IMR-90 (cell line): ENCODE results near the gene MRPL48. TPM values are rescaled to one million over a fixed set of nuclear protein-coding genes. Genes with fewer than 3 reads are reported as not detected.

Source experiments
- ATAC-seq: fragments of 200-7000 bp; cut with Tn5 transposase; 2 replicates; pipeline ENCODE4 v1.9.1; 2020; ENCODE audit warnings: low read depth, mild to moderate bottlenecking, moderate library complexity
- BruUV-seq: library from RNA; stranded (reverse); fragments of 400-500 nt; replicated peaks from 2 replicates; lab custom pipeline; 2021; lab: Mats Ljungman, UMichigan
- CTCF ChIA-PET: fragments of 300-600 bp; formaldehyde crosslinking; extraction: SDS; loops from one replicate; lab custom pipeline; 2021; ENCODE audit warnings: antibody characterized with exemption; lab: Yijun Ruan, JAX
- POLR2A ChIA-PET: fragments of 300-600 bp; sonication (Branson Sonifier 250); formaldehyde crosslinking; loops from one replicate; lab custom pipeline; 2022; ENCODE audit warnings: antibody characterized with exemption; ENCODE audit not compliant: unreplicated experiment; lab: Charles Lee
- DNase-seq: peaks from one replicate; pipeline ENCODE4 v3.0.0; 2013
- H2AFZ ChIP-seq: replicated peaks from 2 replicates; pipeline ENCODE3; 2013; ENCODE audit warnings: low read length, mild to moderate bottlenecking; ENCODE audit not compliant: poor library complexity
- H2AK5ac ChIP-seq: 2 replicates; pipeline ENCODE4 v1.6.1; 2013; ENCODE audit warnings: low read depth, low read length, inconsistent platforms
- H2AK9ac ChIP-seq: replicated peaks from 2 replicates; pipeline ENCODE3; 2013; ENCODE audit warnings: mild to moderate bottlenecking, low read depth, low read length, moderate library complexity; ENCODE audit not compliant: poor library complexity
- H2BK120ac ChIP-seq: 2 replicates; pipeline ENCODE4 v1.6.1; 2013; ENCODE audit warnings: low read depth, low read length, inconsistent platforms
- H2BK15ac ChIP-seq: 3 replicates; pipeline ENCODE4 v1.6.1; 2013; ENCODE audit warnings: low read depth, low read length, inconsistent platforms
- H2BK20ac ChIP-seq: 2 replicates; pipeline ENCODE4 v1.6.1; 2013; ENCODE audit warnings: low read depth, mild to moderate bottlenecking, inconsistent platforms, low read length, moderate library complexity
- H2BK5ac ChIP-seq: 2 replicates; pipeline ENCODE4 v1.6.1; 2013; ENCODE audit warnings: mild to moderate bottlenecking, low read depth, low read length, inconsistent platforms; ENCODE audit not compliant: poor library complexity, severe bottlenecking
- H3K14ac ChIP-seq: replicated peaks from 2 replicates; pipeline ENCODE4 v1.6.1; 2013; ENCODE audit warnings: low read depth, low read length, inconsistent platforms
- H3K18ac ChIP-seq: 2 replicates; pipeline ENCODE4 v1.6.1; 2013; ENCODE audit warnings: low read depth, low read length, control low read depth
- H3K23ac ChIP-seq: 2 replicates; pipeline ENCODE4 v1.6.1; 2013; ENCODE audit warnings: low read depth, low read length, inconsistent platforms
- H3K27ac ChIP-seq: 2 replicates; pipeline ENCODE4 v1.5.1; 2013; ENCODE audit warnings: mild to moderate bottlenecking, control low read depth, low read length; ENCODE audit not compliant: insufficient read depth
- H3K27me3 ChIP-seq: 2 replicates; pipeline ENCODE4 v1.6.1; 2013; ENCODE audit warnings: low read length; ENCODE audit not compliant: control insufficient read depth, insufficient read depth
- H3K36me3 ChIP-seq: 2 replicates; pipeline ENCODE4 v1.6.1; 2013; ENCODE audit warnings: low read length, mixed read lengths; ENCODE audit not compliant: control insufficient read depth, insufficient read depth
- H3K4ac ChIP-seq: 2 replicates; pipeline ENCODE4 v1.6.1; 2013; ENCODE audit warnings: low read depth, low read length, inconsistent platforms
- H3K4me1 ChIP-seq: 2 replicates; pipeline ENCODE4 v1.6.1; 2013; ENCODE audit warnings: low read length, mixed read lengths; ENCODE audit not compliant: control insufficient read depth, insufficient read depth
- H3K4me2 ChIP-seq: 2 replicates; pipeline ENCODE4 v1.6.1; 2013; ENCODE audit warnings: low read depth, mild to moderate bottlenecking, control low read depth, low read length, moderate library complexity
- H3K4me3 ChIP-seq: 2 replicates; pipeline ENCODE4 v1.5.1; 2013; ENCODE audit warnings: low read depth, mild to moderate bottlenecking, control low read depth, low read length, moderate library complexity; ENCODE audit not compliant: insufficient read depth
- H3K56ac ChIP-seq: 2 replicates; pipeline ENCODE4 v1.6.1; 2013; ENCODE audit warnings: low read length, inconsistent platforms; ENCODE audit not compliant: insufficient read depth; ENCODE audit errors: extremely low read depth
- H3K79me1 ChIP-seq, 2 experiments: 2 replicates each; pipeline ENCODE4 v1.6.1; 2013; ENCODE audit warnings: low read length in 2 of 2, inconsistent platforms in 1 of 2, low read depth in 1 of 2
- H3K9ac ChIP-seq: 2 replicates; pipeline ENCODE4 v1.6.1; 2013; ENCODE audit warnings: low read depth, low read length, control low read depth
- H3K9me1 ChIP-seq: 2 replicates; pipeline ENCODE4 v1.6.1; 2013; ENCODE audit warnings: low read length, inconsistent platforms; ENCODE audit not compliant: insufficient read depth
- H3K9me3 ChIP-seq: 2 replicates; pipeline ENCODE4 v1.6.1; 2013; ENCODE audit warnings: low read length; ENCODE audit not compliant: control insufficient read depth, insufficient read depth
- H4K20me1 ChIP-seq: 2 replicates; pipeline ENCODE4 v1.6.1; 2013; ENCODE audit warnings: low read length, inconsistent platforms; ENCODE audit not compliant: insufficient read depth
- H4K5ac ChIP-seq: 2 replicates; pipeline ENCODE4 v1.6.1; 2013; ENCODE audit warnings: mild to moderate bottlenecking, low read depth, low read length, control low read depth
- H4K8ac ChIP-seq, 2 experiments: 2 replicates each; pipeline ENCODE4 v1.6.1; 2013; ENCODE audit warnings: low read depth in 2 of 2, low read length in 2 of 2, control low read depth in 1 of 2, inconsistent platforms in 1 of 2
- H4K91ac ChIP-seq: 2 replicates; pipeline ENCODE4 v1.6.1; 2013; ENCODE audit warnings: low read depth, low read length, inconsistent platforms; ENCODE audit not compliant: insufficient read depth
- BHLHE40 ChIP-seq: fragments of 150-350 bp; IDR thresholded peaks from 2 replicates; pipeline ENCODE4 v1.6.1; 2016; ENCODE audit warnings: mild to moderate bottlenecking, low read depth, low read length
- CEBPB ChIP-seq: IDR thresholded peaks from 2 replicates; pipeline ENCODE4 v1.6.1; 2012; ENCODE audit warnings: low read depth, low read length, improper control_type of control experiment
- MAFK ChIP-seq: IDR thresholded peaks from 2 replicates; pipeline ENCODE4 v1.6.1; 2012; ENCODE audit warnings: low read depth, low read length, improper control_type of control experiment
- MXI1 ChIP-seq: IDR thresholded peaks from 2 replicates; pipeline ENCODE4 v1.6.1; 2012; ENCODE audit warnings: low read depth, mild to moderate bottlenecking, low read length, moderate library complexity, borderline replicate concordance
- POLR2A ChIP-seq: IDR thresholded peaks from 2 replicates; pipeline ENCODE4 v1.6.1; 2012; ENCODE audit warnings: mild to moderate bottlenecking, low read depth, low read length
- RAD21 ChIP-seq: IDR thresholded peaks from 2 replicates; pipeline ENCODE4 v1.6.1; 2012; ENCODE audit warnings: low read length, improper control_type of control experiment
- RCOR1 ChIP-seq: IDR thresholded peaks from 2 replicates; pipeline ENCODE4 v1.6.1; 2012; ENCODE audit warnings: mild to moderate bottlenecking, low read length, improper control_type of control experiment; ENCODE audit not compliant: insufficient replicate concordance
- RFX5 ChIP-seq: IDR thresholded peaks from 2 replicates; pipeline ENCODE4 v1.8.0; 2012; ENCODE audit warnings: low read depth, mild to moderate bottlenecking, low read length, moderate library complexity
- SMC3 ChIP-seq: fragments of 150-350 bp; IDR thresholded peaks from 2 replicates; pipeline ENCODE4 v1.6.1; 2016; ENCODE audit warnings: low read depth, mild to moderate bottlenecking, antibody characterized with exemption, low read length, moderate library complexity
- WGBS, 2 experiments: methylation state at CpG; one replicate each; pipeline versions ENCODE4 v1.1.5 to v1.1.7; 2013; ENCODE audit warnings: missing lambda C conversion rate in 2 of 2; ENCODE audit not compliant: insufficient read length in 1 of 2; ENCODE audit errors: extremely low coverage in 2 of 2; 5-methylcytosine and 5-hydroxymethylcytosine counted together
- dilution Hi-C: fragments of 300-500 bp; cut with HindIII; formaldehyde crosslinking; loops from one replicate; pipeline ENCODE4 v1.14.3; 2018; ENCODE audit warnings: low sequenced_read_pairs; ENCODE audit not compliant: unreplicated experiment
- in situ Hi-C: fragments of 300-500 bp; cut with MboI; formaldehyde crosslinking; loops from 3 replicates; pipeline ENCODE4 v1.14.3; 2019; ENCODE audit warnings: low sequenced_read_pairs, inconsistent platforms, mixed read lengths
- intact Hi-C: fragments of 100-400 bp; cut with micrococcal nuclease; formaldehyde crosslinking; loops from 2 replicates; pipeline ENCODE4 v1.10.0; 2022
- polyA plus RNA-seq, 3 experiments: library from polyadenylated mRNA; depleted of rRNA; stranded (reverse); fragments of >200 nt; gene quantifications; 2 replicates each; pipeline ENCODE4 v1.2.3, GENCODE V29; 2012; ENCODE audit warnings: low replicate concordance in 1 of 3
- total RNA-seq: library from RNA; depleted of rRNA; stranded (reverse); fragments of >200 nt; gene quantifications from 2 replicates; pipeline ENCODE4 v1.2.3, GENCODE V29; 2012
- TF ChIP-seq, protein P1 (sequence below): conservative IDR thresholded peaks from 2 replicates; pipeline ENCODE4 v1.5.1; 2012; ENCODE audit warnings: mild to moderate bottlenecking, low read depth, low read length, improper control_type of control experiment
- TF ChIP-seq, protein P2 (sequence below): fragments of 150-350 bp; IDR thresholded peaks from 2 replicates; pipeline ENCODE4 v1.6.1; 2016; ENCODE audit warnings: low read depth, mild to moderate bottlenecking, low read length, moderate library complexity, borderline replicate concordance

MRPL48 gene
- total and polyA plus RNA-seq, 2 of the 4 experiments (the other 2 are of a cell fraction): 24.0 to 29.4 TPM

DNA sequence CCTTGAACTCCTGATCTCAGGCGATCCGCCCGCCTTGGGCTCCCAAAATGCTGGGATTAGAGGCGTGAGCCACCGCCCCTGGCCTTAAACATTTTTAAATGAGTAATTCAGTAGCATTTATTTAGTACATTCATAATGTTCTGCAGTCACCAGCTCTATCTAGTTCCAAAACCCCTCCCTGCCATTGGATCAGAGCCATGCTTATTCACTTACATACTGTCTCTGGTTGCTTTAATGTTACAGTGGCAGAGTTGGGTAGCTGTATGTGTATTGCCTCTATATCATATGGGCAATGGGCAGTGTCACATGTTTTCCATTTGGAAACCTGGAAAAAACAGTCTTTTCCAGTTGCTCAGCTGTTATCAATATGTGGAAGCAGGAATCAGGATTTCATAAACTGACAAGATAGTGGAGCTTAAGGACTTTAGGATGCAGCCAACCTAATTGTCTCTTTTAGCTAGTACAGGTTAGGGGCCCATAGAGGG, 78.5 kb downstream of the MRPL48 start:
- in situ Hi-C loops: no loop called here
- Histone ChIP-seq H4K5ac (no peak overlapping the region; the same call in 1 of the 2 replicates), H4K91ac (no peak overlapping the region), H2BK15ac (no peak overlapping the region), H2AK9ac (peak overlapping the region; percentile 1), H2BK120ac (0 out of 2 replicates have a peak overlapping the region, but pooled peaks have one; percentile 0), H3K4ac (no peak overlapping the region), H3K9ac (no peak overlapping the region), H3K27me3 (no peaks in the 10 kb centered on the region), H3K18ac (no peak overlapping the region; the same call in 1 of the 2 replicates), H2BK20ac (peak overlapping the region; percentile 15; the same call in 1 of the 2 replicates), H3K27ac (no peak overlapping the region), H3K36me3 (peaks cover 3% of the 10 kb centered on the region), H3K56ac (no peak overlapping the region), H3K14ac (no peak overlapping the region), H2AK5ac (no peak overlapping the region), H3K4me3 (no peak overlapping the region), H3K9me3 (no peaks in the 10 kb centered on the region), H3K4me1 (peaks cover 5% of the 10 kb centered on the region), H2BK5ac (peak overlapping the region; percentile 55), H3K79me1 (peaks cover 0 to 9% of the 10 kb centered on the region in 2 experiments; a peak in 1 of 4 replicates), H2AFZ (no peak overlapping the region), H3K23ac (no peak overlapping the region), H3K4me2 (peak overlapping the region; percentile 60; the same call in 1 of the 2 replicates), H4K20me1 (peaks cover 9% of the 10 kb centered on the region; the same call in 1 of the 2 replicates), H3K9me1 (peaks cover 11% of the 10 kb centered on the region), H4K8ac (no peak overlapping the region)
- dilution Hi-C loops: no loop called here
- intact Hi-C loops: no loop called here
- BruUV-seq: no TSS peak
- WGBS, 2 experiments: no CpG with 5 or more reads among the region's 5 CpGs
- ATAC-seq (peak; percentile 71), DNase-seq (peak; percentile 69)
- ChIA-PET POLR2A (interaction anchor here (0.8 kb wide), 1 partner anchor 16 kb away, joined by 3 read pairs; no protein-coding TSS in a partner anchor), CTCF (interaction anchor here (0.5 to 1.0 kb wide), 3 partner anchors 11 to 62 kb away, joined by 3 to 4 read pairs (median 3); no protein-coding TSS in a partner anchor)
- TF ChIP-seq POLR2A (no peak), BHLHE40 (no peak), RCOR1 (no peak), MXI1 (no peak), CEBPB (no peak), MAFK (no peak), RAD21 (no peak), SMC3 (no peak), RFX5 (no peak)
- TF ChIP-seq, protein P1, sequence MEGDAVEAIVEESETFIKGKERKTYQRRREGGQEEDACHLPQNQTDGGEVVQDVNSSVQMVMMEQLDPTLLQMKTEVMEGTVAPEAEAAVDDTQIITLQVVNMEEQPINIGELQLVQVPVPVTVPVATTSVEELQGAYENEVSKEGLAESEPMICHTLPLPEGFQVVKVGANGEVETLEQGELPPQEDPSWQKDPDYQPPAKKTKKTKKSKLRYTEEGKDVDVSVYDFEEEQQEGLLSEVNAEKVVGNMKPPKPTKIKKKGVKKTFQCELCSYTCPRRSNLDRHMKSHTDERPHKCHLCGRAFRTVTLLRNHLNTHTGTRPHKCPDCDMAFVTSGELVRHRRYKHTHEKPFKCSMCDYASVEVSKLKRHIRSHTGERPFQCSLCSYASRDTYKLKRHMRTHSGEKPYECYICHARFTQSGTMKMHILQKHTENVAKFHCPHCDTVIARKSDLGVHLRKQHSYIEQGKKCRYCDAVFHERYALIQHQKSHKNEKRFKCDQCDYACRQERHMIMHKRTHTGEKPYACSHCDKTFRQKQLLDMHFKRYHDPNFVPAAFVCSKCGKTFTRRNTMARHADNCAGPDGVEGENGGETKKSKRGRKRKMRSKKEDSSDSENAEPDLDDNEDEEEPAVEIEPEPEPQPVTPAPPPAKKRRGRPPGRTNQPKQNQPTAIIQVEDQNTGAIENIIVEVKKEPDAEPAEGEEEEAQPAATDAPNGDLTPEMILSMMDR: no peak
- TF ChIP-seq, protein P2, sequence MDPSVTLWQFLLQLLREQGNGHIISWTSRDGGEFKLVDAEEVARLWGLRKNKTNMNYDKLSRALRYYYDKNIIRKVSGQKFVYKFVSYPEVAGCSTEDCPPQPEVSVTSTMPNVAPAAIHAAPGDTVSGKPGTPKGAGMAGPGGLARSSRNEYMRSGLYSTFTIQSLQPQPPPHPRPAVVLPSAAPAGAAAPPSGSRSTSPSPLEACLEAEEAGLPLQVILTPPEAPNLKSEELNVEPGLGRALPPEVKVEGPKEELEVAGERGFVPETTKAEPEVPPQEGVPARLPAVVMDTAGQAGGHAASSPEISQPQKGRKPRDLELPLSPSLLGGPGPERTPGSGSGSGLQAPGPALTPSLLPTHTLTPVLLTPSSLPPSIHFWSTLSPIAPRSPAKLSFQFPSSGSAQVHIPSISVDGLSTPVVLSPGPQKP: no peak
